ENCODE measurements around the gene C11orf21. TPM values are rescaled to one million over a fixed set of nuclear protein-coding genes. Genes with fewer than 3 reads are reported as not detected.
A peak's percentile ranks its signal among the peaks of the same experiment; 100 is the strongest.

C11orf21 gene
- total RNA-seq, 5 donors from 2014 or later (not counting 1 experiment from before 2014, with no cell fraction given): 62.3 to 133 (median 88.9) TPM

- POLR2A ChIA-PET: no interaction called here
- H3K4me1 Mint-ChIP-seq: peaks cover 8 to 21% (median 16%) of the 10 kb centered on the region in 3 donors
- Histone ChIP-seq H3K4me3 (ENCODE audit: control insufficient read depth in 1 of 2, extremely low read depth in 1 of 2, low read length in 1 of 2) (no peak overlapping the region), H3K9me3 (no peaks in the 10 kb centered on the region), H3K36me3 (ENCODE audit: control insufficient read depth in 2 of 2, extremely low read depth in 1 of 2, insufficient read depth in 1 of 2, low read length in 1 of 2) (peaks cover 0 to 4% of the 10 kb centered on the region in 2 donors), H3K27me3 (replicated peaks in 1 of 2; ENCODE audit: control insufficient read depth in 2 of 2, extremely low read depth in 1 of 2, insufficient read depth in 2 of 2, low read length in 1 of 2) (no peaks in the 10 kb centered on the region), H3K4me1 (ENCODE audit: control insufficient read depth in 1 of 2, extremely low read depth in 1 of 2, insufficient read depth in 2 of 2, low read length in 2 of 2) (peaks cover 6 to 73% of the 10 kb centered on the region in 2 experiments), H3K27ac (ENCODE audit: low read length) (no peak overlapping the region)
- ATAC-seq (replicated peaks in 1 of 4) (no peak), DNase-seq (no peak)
- no peak overlapping the region for H3K4me3 Mint-ChIP-seq
- no peaks in the 10 kb centered on the region for H3K27me3 Mint-ChIP-seq
- 94% methylated on average over 5 of the region's 16 CpGs for WGBS (ENCODE audit: insufficient coverage)
- no peaks in the 10 kb centered on the region for H3K9me3 Mint-ChIP-seq
- CTCF ChIA-PET: interaction anchor here in 1 of 2 donors (0.5 kb wide), 1 partner anchor 761 kb away, joined by 3 read pairs; no protein-coding TSS in a partner anchor
- H3K36me3 Mint-ChIP-seq: no peaks in the 10 kb centered on the region
- no peak overlapping the region for H3K27ac Mint-ChIP-seq
These were observed 9.2 kb upstream of the C11orf21 start for GRCh38 chr11:2310786-2311352.

GRCh38 chr11:2310073-2310785, 8.5 kb upstream of the C11orf21 start:
- ChIA-PET POLR2A (no interaction called here), CTCF (interaction anchor here in 1 of 2 donors (0.5 kb wide), 1 partner anchor 762 kb away, joined by 3 read pairs; no protein-coding TSS in a partner anchor)
- Histone ChIP-seq H3K27me3 (replicated peaks in 1 of 2; ENCODE audit: control insufficient read depth in 2 of 2, extremely low read depth in 1 of 2, insufficient read depth in 2 of 2, low read length in 1 of 2) (no peaks in the 10 kb centered on the region), H3K36me3 (ENCODE audit: control insufficient read depth in 2 of 2, extremely low read depth in 1 of 2, insufficient read depth in 1 of 2, low read length in 1 of 2) (peaks cover 0 to 4% of the 10 kb centered on the region in 2 donors), H3K4me3 (ENCODE audit: control insufficient read depth in 1 of 2, extremely low read depth in 1 of 2, low read length in 1 of 2) (no peak overlapping the region), H3K9me3 (no peaks in the 10 kb centered on the region), H3K27ac (ENCODE audit: low read length) (no peak overlapping the region), H3K4me1 (ENCODE audit: control insufficient read depth in 1 of 2, extremely low read depth in 1 of 2, insufficient read depth in 2 of 2, low read length in 2 of 2) (peaks cover 6 to 73% of the 10 kb centered on the region in 2 experiments)
- ATAC-seq (replicated peaks in 1 of 4) (no peak), DNase-seq (no peak)
- Mint-ChIP-seq H3K9me3 (no peaks in the 10 kb centered on the region), H3K4me1 (peaks cover 15 to 27% (median 23%) of the 10 kb centered on the region in 3 donors), H3K4me3 (no peak overlapping the region), H3K27me3 (no peaks in the 10 kb centered on the region), H3K36me3 (no peaks in the 10 kb centered on the region), H3K27ac (no peak overlapping the region)
- WGBS (ENCODE audit: insufficient coverage): 88% methylated on average over 11 of the region's 16 CpGs

GRCh38 chr11:2309251-2310072, 7.7 kb upstream of the C11orf21 start:
- H3K36me3 ChIP-seq (ENCODE audit: control insufficient read depth in 2 of 2, extremely low read depth in 1 of 2, insufficient read depth in 1 of 2, low read length in 1 of 2): peaks cover 0 to 10% of the 10 kb centered on the region in 2 donors
- no peaks in the 10 kb centered on the region for H3K9me3 ChIP-seq
- no peak for ATAC-seq (replicated peaks in 1 of 4)
- H3K36me3 Mint-ChIP-seq: no peaks in the 10 kb centered on the region
- H3K4me3 ChIP-seq (ENCODE audit: control insufficient read depth in 1 of 2, extremely low read depth in 1 of 2, low read length in 1 of 2): no peak overlapping the region
- H3K27me3 ChIP-seq (replicated peaks in 1 of 2; ENCODE audit: control insufficient read depth in 2 of 2, extremely low read depth in 1 of 2, insufficient read depth in 2 of 2, low read length in 1 of 2): no peaks in the 10 kb centered on the region
- CTCF ChIA-PET: interaction anchor here in 1 of 2 donors (0.5 kb wide), 1 partner anchor 89 kb away, joined by 3 read pairs; no protein-coding TSS in a partner anchor
- DNase-seq: no peak
- H3K4me1 ChIP-seq (ENCODE audit: control insufficient read depth in 1 of 2, extremely low read depth in 1 of 2, insufficient read depth in 2 of 2, low read length in 2 of 2): peaks cover 12 to 74% of the 10 kb centered on the region in 2 experiments
- peaks cover 21 to 34% (median 30%) of the 10 kb centered on the region in 3 donors for H3K4me1 Mint-ChIP-seq
- H3K27me3 Mint-ChIP-seq: no peaks in the 10 kb centered on the region
- no peak overlapping the region for H3K27ac Mint-ChIP-seq
- 91% methylated on average over 16 of the region's 19 CpGs for WGBS (ENCODE audit: insufficient coverage)
- no peak overlapping the region for H3K27ac ChIP-seq (ENCODE audit: low read length)
- H3K4me3 Mint-ChIP-seq: no peak overlapping the region
- POLR2A ChIA-PET: no interaction called here
- no peaks in the 10 kb centered on the region for H3K9me3 Mint-ChIP-seq

- ATAC-seq (replicated peaks in 1 of 4) (no peak), DNase-seq (no peak)
- Mint-ChIP-seq H3K9me3 (no peaks in the 10 kb centered on the region), H3K36me3 (no peaks in the 10 kb centered on the region), H3K27me3 (no peaks in the 10 kb centered on the region), H3K4me3 (no peak overlapping the region), H3K27ac (peak overlapping the region in 1 of 2 donors; percentile 48), H3K4me1 (peaks cover 21 to 42% (median 37%) of the 10 kb centered on the region in 3 donors)
- WGBS (ENCODE audit: insufficient coverage): 90% methylated on average over 3 of the region's 7 CpGs
- H3K4me1 ChIP-seq (ENCODE audit: control insufficient read depth in 1 of 2, extremely low read depth in 1 of 2, insufficient read depth in 2 of 2, low read length in 2 of 2): peaks cover 18 to 75% of the 10 kb centered on the region in 2 experiments
- H3K27me3 ChIP-seq (replicated peaks in 1 of 2; ENCODE audit: control insufficient read depth in 2 of 2, extremely low read depth in 1 of 2, insufficient read depth in 2 of 2, low read length in 1 of 2): no peaks in the 10 kb centered on the region
- H3K36me3 ChIP-seq (ENCODE audit: control insufficient read depth in 2 of 2, extremely low read depth in 1 of 2, insufficient read depth in 1 of 2, low read length in 1 of 2): peaks cover 0 to 10% of the 10 kb centered on the region in 2 donors
- POLR2A ChIA-PET: no interaction called here
- no peaks in the 10 kb centered on the region for H3K9me3 ChIP-seq
- no peak overlapping the region for H3K4me3 ChIP-seq (ENCODE audit: control insufficient read depth in 1 of 2, extremely low read depth in 1 of 2, low read length in 1 of 2)
- CTCF ChIA-PET: interaction anchor here in 1 of 2 donors (0.5 kb wide), 1 partner anchor 90 kb away, joined by 3 read pairs; no protein-coding TSS in a partner anchor
- H3K27ac ChIP-seq (ENCODE audit: low read length): no peak overlapping the region
These were observed 7.0 kb upstream of the C11orf21 start for GRCh38 chr11:2308713-2309112.

GRCh38 chr11:2307501-2308331, 6.0 kb upstream of the C11orf21 start:
- no peaks in the 10 kb centered on the region for H3K9me3 ChIP-seq
- no peak for DNase-seq
- ChIA-PET POLR2A (no interaction called here), CTCF (interaction anchor here in 1 of 2 donors (4.4 kb wide), 1 partner anchor 113 kb away, joined by 42 read pairs; no protein-coding TSS in a partner anchor)
- WGBS (ENCODE audit: insufficient coverage): 96% methylated on average over 20 of the region's 23 CpGs
- peaks cover 26 to 48% (median 45%) of the 10 kb centered on the region in 3 donors for H3K4me1 Mint-ChIP-seq
- no peaks in the 10 kb centered on the region for H3K27me3 Mint-ChIP-seq
- peaks cover 0 to 10% of the 10 kb centered on the region in 2 donors for H3K36me3 ChIP-seq (ENCODE audit: control insufficient read depth in 2 of 2, extremely low read depth in 1 of 2, insufficient read depth in 1 of 2, low read length in 1 of 2)
- peak overlapping the region; percentile 52 to 85 for H3K27ac Mint-ChIP-seq
- H3K4me3 Mint-ChIP-seq: peak overlapping the region in 1 of 3 donors; percentile 98
- H3K27ac ChIP-seq (ENCODE audit: low read length): peak overlapping the region; percentile 86
- no peaks in the 10 kb centered on the region for H3K9me3 Mint-ChIP-seq
- no peaks in the 10 kb centered on the region for H3K27me3 ChIP-seq (replicated peaks in 1 of 2; ENCODE audit: control insufficient read depth in 2 of 2, extremely low read depth in 1 of 2, insufficient read depth in 2 of 2, low read length in 1 of 2)
- no peak for ATAC-seq (replicated peaks in 1 of 4)
- H3K4me1 ChIP-seq (ENCODE audit: control insufficient read depth in 1 of 2, extremely low read depth in 1 of 2, insufficient read depth in 2 of 2, low read length in 2 of 2): peaks cover 28 to 75% of the 10 kb centered on the region in 2 experiments
- H3K36me3 Mint-ChIP-seq: no peaks in the 10 kb centered on the region
- H3K4me3 ChIP-seq (ENCODE audit: control insufficient read depth in 1 of 2, extremely low read depth in 1 of 2, low read length in 1 of 2): no peak overlapping the region

Data from T-cell (primary cell).